Endothelial cell of umbilical vein (primary cell): ENCODE results near the gene RASAL1. TPM values are rescaled to one million over a fixed set of nuclear protein-coding genes. Genes with fewer than 3 reads are reported as not detected.

Source experiments
- BruUV-seq: library from RNA; stranded (reverse); fragments of 400-500 nt; replicated peaks from 2 replicates; lab custom pipeline; 2021; lab: Mats Ljungman, UMichigan
- CTCF ChIA-PET: fragments of 300-600, 350-600 bp; sonication (Branson Sonifier 250); formaldehyde crosslinking; loops from one replicate; lab custom pipeline; 2021; ENCODE audit warnings: antibody characterized with exemption, inconsistent platforms; lab: Charles Lee
- POLR2A ChIA-PET: fragments of 300-600, 350-600 bp; sonication (Branson Sonifier 250); formaldehyde crosslinking; loops from one replicate; lab custom pipeline; 2021; ENCODE audit warnings: antibody characterized with exemption, inconsistent platforms; lab: Charles Lee
- DNase-seq: peaks from one replicate; pipeline ENCODE4 v3.0.0-alpha.2; 2011; ENCODE audit warnings: low read depth, low spot score
- FAIRE-seq: peaks from 2 replicates; lab custom pipeline; 2011; peaks lifted over from hg19 to GRCh38; lab: Jason Lieb, UNC
- H2AFZ ChIP-seq: 2 replicates; pipeline ENCODE4 v1.6.0; 2012; ENCODE audit warnings: low read depth, low read length, control low read depth, inconsistent platforms
- H3K27ac ChIP-seq: 2 replicates; pipeline ENCODE4 v1.5.1; 2011; ENCODE audit warnings: low read depth, mild to moderate bottlenecking, control low read depth, low read length, moderate library complexity; ENCODE audit not compliant: insufficient read depth
- H3K27me3 ChIP-seq, 2 experiments: 2 replicates each; pipeline versions ENCODE4 v1.6.0 to v1.6.1; 2011; ENCODE audit warnings: low read length in 2 of 2, mixed read lengths in 1 of 2; ENCODE audit not compliant: control insufficient read depth in 2 of 2, insufficient read depth in 2 of 2
- H3K36me3 ChIP-seq, 2 experiments: 2 replicates in 1 of 2; 3 replicates in 1 of 2; pipeline ENCODE4 v1.5.1; 2011; ENCODE audit warnings: low read length in 2 of 2, mild to moderate bottlenecking in 1 of 2, moderate library complexity in 1 of 2; ENCODE audit not compliant: control insufficient read depth in 2 of 2, insufficient read depth in 2 of 2; ENCODE audit errors: extremely low read depth in 1 of 2
- H3K4me1 ChIP-seq: 3 replicates; pipeline ENCODE4 v1.5.1; 2011; ENCODE audit warnings: mild to moderate bottlenecking, low read length; ENCODE audit not compliant: control insufficient read depth, insufficient read depth; ENCODE audit errors: extremely low read depth
- H3K4me2 ChIP-seq: 2 replicates; pipeline ENCODE4 v1.6.1; 2011; ENCODE audit warnings: low read length, control low read depth, mixed read lengths; ENCODE audit not compliant: insufficient read depth
- H3K4me3 ChIP-seq, 3 experiments: fragments of 200-600 bp in 1 of 3; sonication (generic), shearing (Covaris generic) in 1 of 3; replicated peaks in 1 of 3; 2 replicates each; pipeline ENCODE4 v1.5.1; 2011 to 2016; ENCODE audit warnings: control low read depth in 3 of 3, low read length in 3 of 3, mild to moderate bottlenecking in 2 of 3, inconsistent platforms in 1 of 3, low read depth in 1 of 3, moderate library complexity in 1 of 3; ENCODE audit not compliant: insufficient read depth in 1 of 3
- H3K79me2 ChIP-seq: 2 replicates; pipeline ENCODE4 v1.6.0; 2012; ENCODE audit warnings: low read length, inconsistent platforms; ENCODE audit not compliant: control insufficient read depth, insufficient read depth
- H3K9ac ChIP-seq: replicated peaks from 2 replicates; pipeline ENCODE3; 2011; ENCODE audit warnings: low read length, control low read depth; ENCODE audit not compliant: insufficient read depth; ENCODE audit errors: extremely low read depth
- H3K9me1 ChIP-seq: replicated peaks from 3 replicates; pipeline ENCODE4 v1.6.0; 2011; ENCODE audit warnings: mild to moderate bottlenecking, low read length; ENCODE audit not compliant: control insufficient read depth, insufficient read depth; ENCODE audit errors: extremely low read depth
- H3K9me3 ChIP-seq: replicated peaks from 2 replicates; pipeline ENCODE4 v1.5.1; 2012; ENCODE audit warnings: low read length, inconsistent platforms; ENCODE audit not compliant: control insufficient read depth, insufficient read depth
- H4K20me1 ChIP-seq: replicated peaks from 2 replicates; pipeline ENCODE3; 2011; ENCODE audit warnings: mild to moderate bottlenecking, low read length; ENCODE audit not compliant: control insufficient read depth, insufficient read depth; ENCODE audit errors: extremely low read depth
- EZH2 ChIP-seq: IDR thresholded peaks from 2 replicates; pipeline ENCODE4 v1.6.1; 2012; ENCODE audit warnings: borderline replicate concordance, low read depth, mild to moderate bottlenecking, moderate library complexity, low read length, inconsistent platforms; ENCODE audit not compliant: severe bottlenecking
- FOS ChIP-seq: IDR thresholded peaks from 2 replicates; pipeline ENCODE4 v1.6.1; 2011; ENCODE audit warnings: mild to moderate bottlenecking, low read length, moderate library complexity, borderline replicate concordance; ENCODE audit not compliant: insufficient read depth
- GATA2 ChIP-seq: IDR thresholded peaks from 2 replicates; pipeline ENCODE4 v1.7.0; 2011; ENCODE audit warnings: low read depth, mild to moderate bottlenecking, moderate library complexity, mixed read lengths, low read length; ENCODE audit not compliant: insufficient read length, insufficient read depth
- JUN ChIP-seq: IDR thresholded peaks from 2 replicates; pipeline ENCODE4 v1.6.1; 2011; ENCODE audit warnings: borderline replicate concordance, low read depth; ENCODE audit not compliant: insufficient read length, insufficient read depth
- MAX ChIP-seq: IDR thresholded peaks from 2 replicates; pipeline ENCODE4 v1.6.1; 2011; ENCODE audit not compliant: insufficient read depth, insufficient read length
- MYC ChIP-seq: IDR thresholded peaks from one replicate; pipeline ENCODE4 v1.6.1; 2011; ENCODE audit warnings: mild to moderate bottlenecking, low read depth, low read length
- POLR2A ChIP-seq: IDR thresholded peaks from 2 replicates; pipeline ENCODE4 v1.6.1; 2012; ENCODE audit warnings: low read depth, mild to moderate bottlenecking, control low read depth, low read length
- POLR2AphosphoS5 ChIP-seq: IDR thresholded peaks from 2 replicates; pipeline ENCODE4 v1.6.1; 2012; ENCODE audit warnings: low read depth, mild to moderate bottlenecking, control low read depth, low read length, moderate library complexity; ENCODE audit not compliant: insufficient read depth
- dilution Hi-C: fragments of 300-500 bp; cut with MboI; formaldehyde crosslinking; loops from one replicate; pipeline ENCODE4 v1.15.0; 2019; ENCODE audit warnings: low sequenced_read_pairs; ENCODE audit not compliant: extremely low pct_ligation_motif_present
- intact Hi-C: fragments of 100-400 bp; cut with micrococcal nuclease; formaldehyde crosslinking; loops from one replicate; pipeline ENCODE4 v1.10.0; 2022
- polyA plus RNA-seq, 4 experiments: library from polyadenylated mRNA; depleted of rRNA in 3 of 4; stranded (reverse) in 3 of 4; unstranded in 1 of 4; fragments of >200 nt; gene quantifications; 2 replicates each; pipeline versions ENCODE4 v1.2.1 to v1.2.3, GENCODE V29; 2011 to 2012; ENCODE audit warnings: missing spikeins in 1 of 4
- total RNA-seq: library from RNA; stranded (reverse); gene quantifications from 2 replicates; pipeline ENCODE4 v1.2.3, GENCODE V29; 2021
- TF ChIP-seq, protein P1 (sequence below), 2 donors: IDR thresholded peaks; 1 replicate in 1 of 2; 2 replicates in 1 of 2; pipeline ENCODE4 v1.5.1; 2011; ENCODE audit warnings: low read length in 2 of 2, mild to moderate bottlenecking in 2 of 2, moderate library complexity in 2 of 2, control low read depth in 1 of 2, inconsistent platforms in 1 of 2, low read depth in 1 of 2; ENCODE audit not compliant: insufficient read depth in 1 of 2; ENCODE audit errors: extremely low read depth in 1 of 2

Gene RASAL1
- total and polyA plus RNA-seq, 2 donors (not counting 3 experiments of a cell fraction or from before 2014, with no cell fraction given): not detected

DNA sequence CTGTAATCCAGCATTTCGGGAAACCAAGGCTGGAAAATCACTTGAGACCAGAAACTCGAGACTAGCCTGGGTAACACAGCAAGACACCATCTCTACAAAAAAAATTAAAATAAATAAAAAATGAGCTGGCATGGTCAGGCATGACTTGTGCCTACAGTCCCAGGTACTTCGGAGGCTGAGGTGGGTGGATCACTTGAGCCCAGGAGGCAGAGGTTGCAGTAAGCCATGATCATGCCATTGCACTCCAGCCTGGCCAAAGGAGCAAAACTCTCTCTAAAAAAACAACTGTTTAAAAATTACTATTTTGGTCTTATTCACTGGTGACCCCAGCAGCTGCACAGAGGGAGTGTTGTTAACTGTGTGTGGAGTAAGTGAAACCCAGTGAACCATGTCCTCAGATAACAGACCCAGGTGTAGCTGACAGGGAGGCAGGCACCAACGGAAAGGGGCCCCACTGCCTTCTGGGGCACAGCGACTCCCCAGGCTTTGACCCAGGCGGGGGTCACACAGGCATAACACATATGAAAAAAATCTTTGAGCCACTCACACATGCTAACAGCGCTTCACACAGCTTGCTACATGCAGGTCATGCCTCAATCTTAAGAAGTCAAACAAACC, 37.6 kb upstream of the RASAL1 start:
- peaks cover 28 to 49% of the 10 kb centered on the region in 2 experiments for H3K36me3 ChIP-seq

More for the DNA sequence above, 37.6 kb upstream of the RASAL1 start:
- Histone ChIP-seq H3K4me2 (no peak overlapping the region), H3K9ac (no peak overlapping the region), H3K9me1 (no peaks in the 10 kb centered on the region), H3K9me3 (no peaks in the 10 kb centered on the region), H3K4me3 (no peak overlapping the region), H4K20me1 (no peaks in the 10 kb centered on the region), H3K27ac (no peak overlapping the region), H3K4me1 (no peaks in the 10 kb centered on the region), H2AFZ (no peak overlapping the region), H3K79me2 (no peaks in the 10 kb centered on the region), H3K27me3 (no peaks in the 10 kb centered on the region)
- no peak for FAIRE-seq
- dilution Hi-C loops (no loop called here), intact Hi-C loops (no loop called here)
- BruUV-seq: no TSS peak
- DNase-seq: no peak
- CTCF ChIA-PET: interaction anchor here (1.1 to 6.4 kb wide), 4 partner anchors 8 to 180 kb away, joined by 3 to 83 read pairs (median 18); no protein-coding TSS in a partner anchor
- POLR2A ChIA-PET: no interaction called here
- TF ChIP-seq POLR2AphosphoS5 (no peak), MAX (no peak), POLR2A (no peak), JUN (no peak), MYC (no peak), EZH2 (no peak), FOS (no peak), GATA2 (no peak)
- TF ChIP-seq, protein P1, sequence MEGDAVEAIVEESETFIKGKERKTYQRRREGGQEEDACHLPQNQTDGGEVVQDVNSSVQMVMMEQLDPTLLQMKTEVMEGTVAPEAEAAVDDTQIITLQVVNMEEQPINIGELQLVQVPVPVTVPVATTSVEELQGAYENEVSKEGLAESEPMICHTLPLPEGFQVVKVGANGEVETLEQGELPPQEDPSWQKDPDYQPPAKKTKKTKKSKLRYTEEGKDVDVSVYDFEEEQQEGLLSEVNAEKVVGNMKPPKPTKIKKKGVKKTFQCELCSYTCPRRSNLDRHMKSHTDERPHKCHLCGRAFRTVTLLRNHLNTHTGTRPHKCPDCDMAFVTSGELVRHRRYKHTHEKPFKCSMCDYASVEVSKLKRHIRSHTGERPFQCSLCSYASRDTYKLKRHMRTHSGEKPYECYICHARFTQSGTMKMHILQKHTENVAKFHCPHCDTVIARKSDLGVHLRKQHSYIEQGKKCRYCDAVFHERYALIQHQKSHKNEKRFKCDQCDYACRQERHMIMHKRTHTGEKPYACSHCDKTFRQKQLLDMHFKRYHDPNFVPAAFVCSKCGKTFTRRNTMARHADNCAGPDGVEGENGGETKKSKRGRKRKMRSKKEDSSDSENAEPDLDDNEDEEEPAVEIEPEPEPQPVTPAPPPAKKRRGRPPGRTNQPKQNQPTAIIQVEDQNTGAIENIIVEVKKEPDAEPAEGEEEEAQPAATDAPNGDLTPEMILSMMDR (IDR thresholded peaks at IDR 0.05; ENCODE audit: extremely low read depth in 1 of 2, insufficient read depth in 1 of 2, low read depth in 1 of 2, low read length in 2 of 2): no peak
